Stimulated activated CD8-positive, alpha-beta memory T cell treated with anti-CD3 and anti-CD28 coated beads, Interleukin-12 subunit alpha, Interleukin-12 subunit beta, amount 100 ng/mL, for 24 hours (primary cell): ENCODE measurements around the gene POMT2.
A peak's percentile ranks its signal among the peaks of the same experiment; 100 is the strongest.
"Not testable (repeated sequence)": the region's sequence is repeated elsewhere in the genome, so short reads cannot be mapped to it uniquely, and the experiment has no call there.

ENCODE experiments used
- DNase-seq: peaks from one replicate; pipeline ENCODE4 v3.0.0-alpha.2; 2020; ENCODE audit errors: extremely low read depth

Gene POMT2, protein sequence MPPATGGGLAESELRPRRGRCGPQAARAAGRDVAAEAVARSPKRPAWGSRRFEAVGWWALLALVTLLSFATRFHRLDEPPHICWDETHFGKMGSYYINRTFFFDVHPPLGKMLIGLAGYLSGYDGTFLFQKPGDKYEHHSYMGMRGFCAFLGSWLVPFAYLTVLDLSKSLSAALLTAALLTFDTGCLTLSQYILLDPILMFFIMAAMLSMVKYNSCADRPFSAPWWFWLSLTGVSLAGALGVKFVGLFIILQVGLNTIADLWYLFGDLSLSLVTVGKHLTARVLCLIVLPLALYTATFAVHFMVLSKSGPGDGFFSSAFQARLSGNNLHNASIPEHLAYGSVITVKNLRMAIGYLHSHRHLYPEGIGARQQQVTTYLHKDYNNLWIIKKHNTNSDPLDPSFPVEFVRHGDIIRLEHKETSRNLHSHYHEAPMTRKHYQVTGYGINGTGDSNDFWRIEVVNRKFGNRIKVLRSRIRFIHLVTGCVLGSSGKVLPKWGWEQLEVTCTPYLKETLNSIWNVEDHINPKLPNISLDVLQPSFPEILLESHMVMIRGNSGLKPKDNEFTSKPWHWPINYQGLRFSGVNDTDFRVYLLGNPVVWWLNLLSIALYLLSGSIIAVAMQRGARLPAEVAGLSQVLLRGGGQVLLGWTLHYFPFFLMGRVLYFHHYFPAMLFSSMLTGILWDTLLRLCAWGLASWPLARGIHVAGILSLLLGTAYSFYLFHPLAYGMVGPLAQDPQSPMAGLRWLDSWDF

DNA sequence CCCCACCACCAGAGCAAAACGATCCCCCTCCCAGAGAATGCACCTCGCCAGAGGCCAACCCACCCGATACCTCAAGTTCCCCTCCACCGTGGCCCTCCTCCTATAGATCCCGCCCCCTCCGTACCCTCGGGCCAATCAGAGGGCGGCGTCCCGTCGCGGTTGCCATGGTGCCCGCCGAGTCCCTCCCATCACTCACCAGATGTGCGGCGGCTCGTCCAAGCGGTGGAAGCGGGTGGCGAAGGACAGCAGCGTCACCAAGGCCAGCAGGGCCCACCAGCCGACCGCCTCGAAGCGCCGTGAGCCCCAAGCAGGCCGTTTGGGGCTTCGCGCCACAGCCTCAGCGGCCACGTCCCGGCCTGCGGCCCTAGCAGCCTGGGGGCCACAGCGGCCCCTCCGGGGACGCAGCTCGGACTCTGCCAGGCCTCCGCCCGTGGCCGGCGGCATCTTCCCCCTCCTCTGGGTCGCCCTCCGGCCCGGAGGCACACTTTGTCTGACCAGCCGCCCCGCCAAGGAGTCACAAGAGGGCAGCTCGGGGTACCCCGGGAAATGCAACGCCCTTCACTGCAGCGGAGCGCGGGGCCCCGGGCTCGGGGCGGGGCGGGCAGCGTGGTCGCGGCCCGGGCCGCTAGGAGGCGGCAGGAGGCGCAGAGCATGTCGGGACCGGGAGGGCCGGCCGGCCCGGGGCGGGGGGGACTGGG, at the start of gene POMT2:
Gene POMT2 (minus strand): TSS at position 646 of the 698 bp plus-strand sequence. CDS start 202 bp downstream, at position 444.
- DNase-seq, result peak; percentile 80

DNA sequence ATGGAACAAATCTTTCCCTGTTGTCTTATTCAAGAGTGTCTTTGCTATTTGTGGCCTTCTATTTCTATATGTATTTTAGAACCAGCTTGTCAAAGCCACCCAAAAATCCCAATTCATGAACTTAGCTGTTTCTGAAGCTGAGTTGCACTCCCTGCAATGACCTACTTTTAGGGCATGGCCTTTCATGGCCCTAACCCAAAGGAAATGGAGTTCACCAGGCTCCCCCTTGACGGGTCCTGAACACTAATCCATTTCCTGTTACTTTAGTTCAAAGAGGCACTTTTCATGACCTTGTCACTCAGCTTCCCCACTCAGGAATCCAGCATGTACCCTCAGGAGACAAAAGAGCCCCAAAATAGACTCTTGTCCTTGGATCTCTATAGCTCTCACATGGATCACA, 48.6 kb upstream of the POMT2 start:
- DNase-seq, result no peak

DNA sequence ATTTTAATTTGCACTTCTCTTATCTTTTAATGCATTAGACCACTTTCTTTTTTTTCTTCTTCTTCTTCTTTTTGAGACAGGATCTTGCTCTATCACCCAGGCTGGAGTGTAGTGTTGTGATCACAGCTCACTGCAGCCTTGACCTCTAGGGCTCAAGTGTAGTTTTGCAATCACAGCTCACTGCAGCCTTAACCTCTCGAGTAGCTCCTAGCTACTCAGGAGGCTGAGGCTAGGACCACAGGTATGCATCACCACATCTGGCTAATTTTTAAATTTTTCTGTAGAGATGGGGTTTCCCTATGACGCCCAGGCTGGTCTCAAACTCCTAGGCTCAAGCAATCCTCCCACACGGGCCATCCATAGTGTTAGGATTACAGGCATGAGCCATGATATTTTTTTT, 43.5 kb upstream of the POMT2 start:
- DNase-seq, result no peak

DNA sequence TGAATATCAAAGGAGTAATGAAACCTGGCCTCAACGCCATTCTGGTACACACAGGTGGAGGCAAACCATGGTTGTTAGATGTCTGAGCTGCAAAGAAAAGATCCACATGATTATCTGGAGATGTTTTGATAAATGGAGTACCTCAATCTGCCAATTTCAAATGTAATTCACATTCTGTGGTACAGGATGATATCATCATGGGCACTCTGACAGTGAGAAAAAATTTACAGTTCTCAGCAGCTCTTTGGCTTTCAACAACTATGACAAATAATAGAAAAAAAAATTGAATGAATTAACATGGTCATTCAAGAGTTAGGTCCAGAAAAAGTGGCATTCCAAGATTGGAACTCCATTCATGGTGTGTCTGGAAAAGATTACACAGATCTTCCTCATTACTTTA, 38.9 kb upstream of the POMT2 start:
- DNase-seq, result no peak

DNA sequence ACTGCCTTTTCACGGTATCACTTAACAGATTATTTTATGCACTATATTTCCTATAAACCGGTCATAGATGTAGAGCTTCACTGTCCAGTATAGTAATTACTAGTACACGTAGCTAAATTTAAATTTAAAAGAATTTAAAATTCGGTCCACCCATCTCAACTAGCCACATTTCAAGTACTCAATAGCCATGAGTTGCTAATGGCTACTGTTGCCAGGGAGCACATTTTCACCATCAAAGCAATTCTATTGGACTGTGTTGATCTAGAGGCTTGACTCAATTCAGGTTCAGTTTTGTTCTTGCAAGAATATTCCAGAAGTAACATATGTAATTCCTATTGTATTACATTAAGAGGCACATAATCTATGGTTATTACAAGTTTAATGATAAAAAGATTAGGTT, 36.2 kb upstream of the POMT2 start:
- no peak for DNase-seq

DNA sequence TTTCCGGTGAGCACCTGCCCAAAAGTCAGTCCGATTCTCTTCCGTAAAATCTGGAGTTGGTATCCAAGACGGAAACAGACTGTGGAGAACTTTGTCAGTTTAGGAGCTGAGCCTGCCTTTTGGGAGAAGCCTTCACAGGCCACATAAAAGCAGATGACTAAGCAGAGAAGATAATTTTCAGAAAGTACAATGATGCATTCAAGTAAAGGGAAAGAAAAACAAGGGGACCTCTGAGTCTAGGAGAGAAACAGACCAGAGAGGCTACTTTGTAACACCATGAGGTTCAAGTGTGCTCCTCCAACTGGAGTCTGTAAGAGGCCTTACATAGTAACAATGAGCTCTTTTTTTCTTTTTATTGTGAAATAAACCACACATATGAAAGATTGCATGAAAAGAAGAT, 35.1 kb upstream of the POMT2 start:
- no peak for DNase-seq

DNA sequence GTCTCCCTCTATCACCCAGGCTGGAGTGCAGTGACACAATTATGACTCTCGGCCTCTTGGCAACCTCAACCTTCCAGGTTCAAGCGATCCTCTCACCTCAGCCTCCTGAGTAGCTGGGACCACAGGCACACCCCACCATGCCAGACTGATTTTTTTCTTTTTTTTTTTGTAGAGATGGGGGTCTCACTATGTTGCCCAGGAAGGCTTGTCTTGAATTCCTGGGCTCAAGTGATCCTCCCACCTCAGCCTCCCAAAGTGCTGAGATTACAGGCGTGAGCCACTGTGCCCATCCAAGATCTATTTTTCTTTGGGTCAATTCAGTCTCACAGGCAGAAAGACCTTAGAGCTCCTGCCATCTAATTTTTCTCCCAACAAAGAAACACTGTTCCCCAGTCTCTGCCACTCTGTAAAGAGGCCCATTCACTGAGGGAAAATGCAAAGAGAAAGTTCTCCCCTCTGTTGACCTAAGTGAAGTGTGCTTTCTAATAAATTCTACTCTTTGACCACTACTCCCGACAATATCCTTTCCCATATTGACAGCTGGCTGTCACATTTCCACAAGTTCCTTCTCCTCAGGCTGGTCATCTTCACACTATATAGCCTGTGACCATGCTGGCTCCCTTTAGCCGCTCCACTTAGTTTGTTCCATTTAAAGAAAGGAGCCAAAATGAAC, 32.9 kb upstream of the POMT2 start:
- no peak for DNase-seq

DNA sequence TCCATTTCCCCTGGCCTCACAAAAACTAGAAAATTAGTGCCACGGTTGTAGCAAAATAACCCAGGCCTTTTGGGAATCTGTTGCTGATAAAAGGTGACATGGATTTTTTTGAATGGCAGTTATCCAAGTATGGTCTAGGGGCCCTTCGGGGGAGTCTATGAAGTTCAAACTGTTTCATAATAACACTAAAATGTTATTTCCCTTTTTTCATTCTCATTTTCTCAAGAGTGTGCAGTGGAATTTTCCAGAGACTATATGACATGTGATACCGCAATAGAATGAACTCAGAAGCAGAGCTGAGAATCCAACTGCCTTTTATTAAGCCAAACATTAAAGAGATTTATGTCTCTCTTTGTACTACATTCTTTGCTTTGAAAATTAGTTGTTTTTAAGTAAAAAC, 27.1 kb upstream of the POMT2 start:
- DNase-seq, result no peak

DNA sequence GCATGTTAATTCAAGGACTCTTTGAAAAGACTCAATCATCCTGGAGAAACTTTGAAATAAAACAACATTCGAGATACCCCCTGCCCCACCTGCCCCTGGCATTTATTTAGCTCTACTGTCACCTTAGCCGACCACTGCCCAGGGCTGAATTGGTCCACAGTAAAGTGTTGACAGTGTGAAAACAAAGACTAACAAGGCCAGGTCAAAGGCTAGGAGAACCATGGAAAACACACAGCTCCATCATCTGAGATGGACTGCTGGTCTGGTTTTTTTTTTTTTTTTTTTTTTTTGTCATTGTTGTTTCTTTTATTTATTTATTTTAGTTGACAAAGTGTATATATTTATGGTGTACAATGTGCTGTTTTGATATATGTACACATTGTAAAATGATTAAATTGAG, 25.8 kb upstream of the POMT2 start:
- no peak for DNase-seq

DNA sequence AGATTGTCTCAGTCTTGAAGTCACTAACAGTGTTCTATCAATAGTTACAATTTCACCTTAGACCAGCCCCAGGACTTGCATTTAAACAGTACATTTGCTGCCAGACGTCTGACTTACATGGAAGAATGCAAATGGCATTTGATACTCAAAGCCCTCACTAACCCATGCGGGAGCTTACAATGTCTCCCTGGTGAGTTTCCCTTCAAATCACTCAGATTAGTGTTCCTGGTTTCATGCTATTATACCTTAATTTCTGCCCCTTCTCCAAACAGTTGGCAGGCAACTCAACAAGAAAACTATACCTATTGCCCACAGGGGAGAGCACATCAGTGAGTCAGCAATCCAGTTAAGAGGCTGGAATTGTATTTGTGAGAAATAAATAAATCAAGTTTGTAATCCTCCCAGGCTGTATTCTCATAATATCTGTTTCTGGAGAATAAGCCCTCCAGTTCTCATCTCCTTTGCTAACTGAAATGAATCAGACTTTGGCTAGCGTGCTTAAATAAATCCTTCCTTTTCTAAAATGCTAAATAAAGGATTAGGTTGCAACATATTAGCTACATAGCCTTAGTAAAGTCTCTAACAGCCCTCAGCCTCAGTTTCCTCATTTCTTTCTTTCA, 23.8 kb upstream of the POMT2 start:
- no peak for DNase-seq

DNA sequence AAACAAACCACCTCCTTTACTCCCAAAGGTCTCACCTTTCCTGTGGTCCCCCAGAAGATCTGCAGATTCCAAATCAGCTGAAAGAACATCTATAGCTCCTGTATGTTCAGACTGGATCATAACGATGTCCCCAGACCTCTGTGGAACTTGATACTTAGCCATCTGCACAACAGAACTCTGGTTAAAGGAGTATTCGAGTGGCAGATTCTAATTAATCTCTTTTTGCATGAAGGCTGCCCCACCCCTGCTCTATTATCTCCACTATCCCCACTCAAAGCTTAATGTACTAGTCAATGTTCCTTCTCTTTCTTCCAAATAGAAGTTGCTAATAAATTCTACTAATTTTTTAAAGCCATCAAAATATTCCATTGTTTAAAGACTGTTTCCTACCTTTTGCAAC, 23.0 kb upstream of the POMT2 start:
- no peak for DNase-seq

DNA sequence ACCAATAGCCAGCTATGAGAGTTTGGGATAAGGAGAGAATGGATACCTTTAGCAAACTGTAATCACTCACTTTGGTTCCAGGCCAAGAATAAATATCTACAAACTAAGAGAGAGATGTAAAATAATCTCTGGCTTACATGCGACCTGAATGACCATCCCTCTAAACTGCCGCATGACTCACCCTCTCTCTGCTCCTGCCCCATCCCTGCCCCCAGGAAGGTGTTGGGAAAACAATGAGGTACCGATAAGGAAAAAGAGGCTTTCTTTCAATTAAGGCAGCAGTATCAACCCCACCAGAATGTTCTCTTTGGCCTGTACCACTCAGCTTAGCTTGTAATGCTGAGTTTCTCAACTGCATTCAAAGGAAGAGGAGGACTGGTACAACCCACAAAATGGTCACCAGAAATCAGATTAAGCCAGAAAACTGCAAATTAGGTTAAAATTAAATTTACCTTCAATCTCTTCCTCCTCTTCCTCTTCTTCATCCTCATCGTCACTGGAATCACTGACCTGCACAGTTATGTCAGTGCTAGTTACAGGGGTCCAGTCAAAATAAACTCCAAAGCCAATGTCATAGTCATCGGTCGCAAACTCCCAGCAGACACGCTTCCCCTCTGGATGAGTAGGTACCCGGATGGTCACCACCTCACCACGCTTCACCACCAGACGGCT, 22.2 kb upstream of the POMT2 start:
- DNase-seq, result no peak

DNA sequence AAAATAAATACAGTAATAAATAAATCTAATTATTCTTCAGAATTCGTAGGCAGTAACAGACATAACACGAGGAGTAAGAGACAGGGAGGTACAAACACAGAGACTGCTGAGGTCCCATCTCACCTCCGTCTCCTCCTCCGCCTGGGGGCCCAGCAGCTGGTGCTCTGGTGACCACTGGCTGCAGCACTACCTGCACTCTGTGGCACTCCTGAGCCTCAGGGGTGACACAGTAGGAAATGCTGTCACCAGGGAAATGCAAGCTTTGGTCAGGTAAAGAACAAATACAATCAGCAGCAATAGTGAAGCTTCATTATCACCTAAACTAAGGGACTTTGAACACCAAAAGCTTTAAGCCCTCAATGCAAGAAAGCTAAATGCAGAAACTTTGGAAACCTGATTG, 19.7 kb upstream of the POMT2 start:
- no peak for DNase-seq

DNA sequence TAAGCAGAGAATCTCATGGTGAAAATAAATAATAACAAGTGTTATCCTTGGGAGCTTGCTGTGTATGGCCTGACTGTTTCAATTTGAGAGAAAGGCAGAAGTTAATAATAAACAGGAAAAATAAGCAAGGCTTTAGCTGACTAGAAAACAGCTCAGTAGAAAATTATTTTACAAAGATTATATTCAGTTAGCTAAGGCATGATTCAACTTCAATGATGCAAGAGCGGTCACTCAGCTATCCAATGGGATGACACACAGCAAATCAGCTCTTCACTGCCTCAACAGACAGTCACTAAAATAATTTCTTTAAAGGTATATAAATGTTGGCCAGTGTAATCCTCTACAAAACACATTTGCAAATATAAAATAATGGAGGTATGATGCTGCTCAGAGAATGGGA, 18.7 kb upstream of the POMT2 start:
- no peak for DNase-seq

DNA sequence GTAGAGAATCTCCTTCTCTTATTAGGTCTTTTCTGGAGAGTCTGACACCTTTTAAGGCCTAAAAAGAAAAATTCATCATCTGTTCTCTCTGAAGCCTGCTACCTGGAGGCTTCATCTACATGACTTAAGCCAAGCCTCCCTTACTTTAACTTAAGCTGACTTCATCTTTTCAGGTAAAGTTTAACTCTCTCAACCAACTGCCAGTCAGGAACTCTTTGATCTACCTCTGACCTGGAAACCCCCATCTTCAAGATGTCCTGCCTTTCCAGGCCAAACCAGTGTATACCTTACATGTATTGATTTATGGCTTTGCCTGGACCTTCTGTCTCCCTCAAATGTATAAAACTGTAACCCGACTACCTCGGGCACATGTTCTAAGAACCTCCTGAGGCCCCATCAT, 17.6 kb upstream of the POMT2 start:
- DNase-seq, result no peak

DNA sequence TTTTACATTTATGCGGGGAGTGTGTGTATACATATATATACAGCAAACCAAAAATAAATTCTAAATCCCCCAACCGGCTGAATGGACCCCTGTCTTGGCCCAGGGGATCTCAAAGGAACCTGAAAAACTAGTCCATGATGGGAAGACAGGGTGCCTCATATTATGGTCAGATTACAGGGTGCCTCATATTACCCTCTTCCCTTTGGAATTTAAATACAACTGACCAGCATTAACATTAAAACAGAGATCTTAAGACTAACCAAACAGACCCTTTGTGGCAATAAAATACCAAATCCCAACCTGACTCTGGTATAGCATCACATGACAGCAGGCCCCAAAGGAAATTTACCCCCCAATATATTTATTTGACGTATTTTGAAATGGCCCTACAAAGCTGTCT, 17.2 kb upstream of the POMT2 start:
- no peak for DNase-seq

DNA sequence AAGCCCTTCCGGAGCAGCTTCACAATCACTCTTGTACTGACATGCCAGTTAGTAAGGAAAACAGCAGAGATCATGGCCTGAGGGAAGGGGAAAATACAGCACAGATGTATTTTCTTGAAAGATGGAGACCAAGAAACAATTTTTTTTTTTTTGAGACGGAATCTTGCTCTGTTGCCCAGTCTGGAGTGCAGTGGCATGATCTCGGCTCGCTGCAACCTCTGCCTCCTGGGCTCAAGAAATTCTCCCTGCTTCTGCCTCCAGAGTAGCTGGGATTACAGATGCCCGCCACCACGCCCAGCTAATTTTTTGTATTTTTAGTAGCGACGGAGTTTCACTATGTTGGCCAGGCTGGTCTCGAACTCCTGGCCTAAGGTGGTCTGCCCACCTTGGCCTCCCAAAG, 16.6 kb upstream of the POMT2 start:
- not testable (repeated sequence) for DNase-seq

DNA sequence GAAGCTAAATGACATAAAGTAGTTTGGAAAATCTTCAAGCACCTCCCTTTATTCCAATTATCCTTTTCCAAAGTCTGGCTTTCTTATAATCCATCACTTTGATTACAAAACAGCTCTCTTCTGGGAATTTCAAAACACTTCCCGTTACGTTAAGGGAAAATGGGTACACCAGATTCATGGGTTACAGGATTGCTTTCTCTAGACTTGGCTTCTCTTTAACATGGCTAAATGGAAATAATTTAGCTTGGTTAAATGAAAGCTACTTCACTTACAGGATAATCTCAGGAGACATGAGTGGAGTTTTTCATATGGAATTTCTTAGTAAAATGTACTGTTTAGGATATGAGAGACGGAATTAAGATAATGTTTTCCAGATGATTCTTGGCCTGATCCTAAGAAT, 14.9 kb upstream of the POMT2 start:
- DNase-seq, result no peak

DNA sequence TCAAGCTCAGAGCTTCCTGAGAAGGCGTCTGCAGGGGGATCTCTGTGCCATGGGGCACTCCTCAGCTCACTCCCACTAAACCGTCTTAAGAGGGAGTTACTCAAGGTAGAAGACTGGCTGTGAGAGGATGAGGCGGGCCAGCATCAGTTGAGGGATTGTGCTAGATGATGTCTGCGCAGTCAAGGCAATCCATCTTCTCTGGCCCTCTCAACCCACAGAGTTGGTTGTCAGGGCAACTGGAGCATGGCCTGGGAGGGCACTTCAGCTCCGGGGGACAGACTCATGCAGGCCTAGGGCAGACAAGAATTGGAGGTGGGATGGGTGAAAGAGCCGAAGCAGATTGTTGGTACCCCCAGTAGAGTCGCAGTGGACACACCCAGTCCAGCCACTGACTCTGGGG, 9.2 kb upstream of the POMT2 start:
- DNase-seq, result no peak

DNA sequence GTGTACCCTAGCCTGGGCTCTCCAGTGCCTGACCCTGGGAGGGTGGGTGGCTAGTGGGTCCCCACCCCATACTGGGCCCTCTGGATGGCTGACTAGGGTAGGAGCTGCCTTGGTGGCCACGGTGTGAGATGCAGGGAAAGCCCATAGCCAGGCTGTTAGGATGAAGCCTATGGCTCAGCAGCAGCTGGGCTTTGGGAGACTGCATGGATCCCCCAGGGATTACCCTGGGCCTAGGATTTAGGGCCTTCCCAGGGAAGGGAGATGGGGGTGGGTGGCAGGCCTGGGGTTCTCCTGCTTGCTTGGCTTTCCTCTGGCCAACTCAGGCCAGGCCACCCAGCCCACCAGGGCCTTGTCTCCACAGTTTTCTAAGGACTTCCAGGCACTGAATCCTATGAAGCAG, 6.4 kb upstream of the POMT2 start:
- no peak for DNase-seq

DNA sequence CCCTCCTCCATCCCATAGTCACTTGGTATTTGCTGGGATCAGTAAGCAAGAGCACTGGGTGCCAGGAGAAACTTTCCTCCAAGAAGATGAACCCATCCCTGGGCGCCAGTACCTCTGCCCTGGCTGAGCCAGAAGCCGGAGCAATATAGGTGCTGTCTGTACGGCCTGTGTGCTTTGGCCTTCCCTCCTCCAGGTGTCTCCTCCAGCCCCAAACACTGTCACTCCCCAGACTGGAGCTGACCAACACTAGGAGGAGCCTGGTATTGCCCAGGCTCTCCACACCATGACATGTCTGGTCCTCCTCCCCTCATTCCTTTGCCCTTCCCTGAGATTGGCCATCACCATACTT, 5.0 kb upstream of the POMT2 start:
- no peak for DNase-seq
